H9 (cell line): ENCODE measurements around the gene MICB. TPM values are rescaled to one million over a fixed set of nuclear protein-coding genes. Genes with fewer than 3 reads are reported as not detected.

ENCODE experiments used
- DNase-seq: peaks from one replicate; pipeline ENCODE4 v3.0.0-alpha.2; 2017
- H2AFZ ChIP-seq: one replicate; pipeline ENCODE4 v1.6.1; 2013; ENCODE audit warnings: mild to moderate bottlenecking, low read length, control low read depth, moderate library complexity
- H2AK5ac ChIP-seq: 2 replicates; pipeline ENCODE4 v1.6.1; 2013; ENCODE audit warnings: low read length, control low read depth, mixed read lengths; ENCODE audit not compliant: insufficient read length
- H2BK120ac ChIP-seq: one replicate; pipeline ENCODE4 v1.6.1; 2013; ENCODE audit warnings: low read depth, mild to moderate bottlenecking, low read length, control low read depth, inconsistent platforms; ENCODE audit not compliant: poor library complexity, severe bottlenecking
- H2BK12ac ChIP-seq: 2 replicates; pipeline ENCODE4 v1.6.1; 2013; ENCODE audit warnings: low read length, control low read depth, mixed read lengths, low read depth; ENCODE audit not compliant: insufficient read length
- H2BK15ac ChIP-seq: 2 replicates; pipeline ENCODE4 v1.6.1; 2013; ENCODE audit warnings: low read depth, low read length, control low read depth
- H2BK20ac ChIP-seq: one replicate; pipeline ENCODE4 v1.6.1; 2013; ENCODE audit warnings: low read depth, mild to moderate bottlenecking, low read length, control low read depth, inconsistent platforms; ENCODE audit not compliant: poor library complexity, severe bottlenecking
- H2BK5ac ChIP-seq: 2 replicates; pipeline ENCODE4 v1.6.1; 2013; ENCODE audit warnings: low read length, control low read depth, mixed read lengths; ENCODE audit not compliant: insufficient read length
- H3K14ac ChIP-seq: 2 replicates; pipeline ENCODE4 v1.6.1; 2013; ENCODE audit warnings: low read length, control low read depth; ENCODE audit not compliant: insufficient read depth
- H3K18ac ChIP-seq: 2 replicates; pipeline ENCODE4 v1.6.1; 2013; ENCODE audit warnings: low read depth, mild to moderate bottlenecking, mixed read lengths, low read length, control low read depth; ENCODE audit not compliant: insufficient read length
- H3K23ac ChIP-seq: 2 replicates; pipeline ENCODE4 v1.6.1; 2013; ENCODE audit warnings: low read length, control low read depth, mixed read lengths, low read depth; ENCODE audit not compliant: insufficient read length
- H3K23me2 ChIP-seq: 2 replicates; pipeline ENCODE4 v1.6.1; 2013; ENCODE audit warnings: low read depth, mild to moderate bottlenecking, mixed read lengths, low read length, control low read depth; ENCODE audit not compliant: insufficient read length, poor library complexity, severe bottlenecking
- H3K27ac ChIP-seq: 2 replicates; pipeline ENCODE4 v1.5.1; 2013; ENCODE audit warnings: low read length, control low read depth, mixed read lengths, low read depth; ENCODE audit not compliant: insufficient read length
- H3K27me3 ChIP-seq: 2 replicates; pipeline ENCODE4 v1.6.1; 2013; ENCODE audit warnings: low read length, control low read depth, inconsistent platforms; ENCODE audit not compliant: insufficient read depth
- H3K4ac ChIP-seq: 2 replicates; pipeline ENCODE4 v1.6.1; 2013; ENCODE audit warnings: low read depth, mild to moderate bottlenecking, control low read depth, inconsistent platforms, low read length, moderate library complexity
- H3K4me1 ChIP-seq: 2 replicates; pipeline ENCODE4 v1.6.1; 2013; ENCODE audit warnings: low read length, control low read depth, inconsistent platforms; ENCODE audit not compliant: insufficient read depth
- H3K4me2 ChIP-seq: 2 replicates; pipeline ENCODE4 v1.6.1; 2013; ENCODE audit warnings: low read length, control low read depth, mixed read lengths; ENCODE audit not compliant: insufficient read length, insufficient read depth
- H3K56ac ChIP-seq: 2 replicates; pipeline ENCODE4 v1.6.1; 2013; ENCODE audit warnings: low read depth, mild to moderate bottlenecking, mixed read lengths, low read length, control low read depth; ENCODE audit not compliant: insufficient read length
- H3K79me1 ChIP-seq: 2 replicates; pipeline ENCODE4 v1.6.1; 2013; ENCODE audit warnings: low read depth, mild to moderate bottlenecking, moderate library complexity, low read length, control low read depth, inconsistent platforms; ENCODE audit not compliant: insufficient read depth, poor library complexity, severe bottlenecking
- H3K79me2 ChIP-seq: 2 replicates; pipeline ENCODE4 v1.6.1; 2013; ENCODE audit warnings: low read length, control low read depth, inconsistent platforms; ENCODE audit not compliant: insufficient read depth
- H3K9ac ChIP-seq: 2 replicates; pipeline ENCODE4 v1.6.1; 2013; ENCODE audit warnings: low read length, control low read depth, mixed read lengths; ENCODE audit not compliant: insufficient read length; ENCODE audit errors: extremely low read depth
- H3K9me3 ChIP-seq: one replicate; pipeline ENCODE4 v1.6.1; 2013; ENCODE audit warnings: low read depth, low read length, inconsistent platforms; ENCODE audit not compliant: control insufficient read depth
- H3T11ph ChIP-seq: one replicate; pipeline ENCODE4 v1.6.1; 2013; ENCODE audit warnings: mild to moderate bottlenecking, low read length, control low read depth, inconsistent platforms
- H4K20me1 ChIP-seq: one replicate; pipeline ENCODE4 v1.6.1; 2013; ENCODE audit not compliant: control insufficient read depth, insufficient read length, insufficient read depth
- H4K5ac ChIP-seq: 2 replicates; pipeline ENCODE4 v1.6.1; 2013; ENCODE audit warnings: low read depth, mild to moderate bottlenecking, mixed read lengths, low read length, control low read depth; ENCODE audit not compliant: insufficient read length
- H4K8ac ChIP-seq: replicated peaks from 2 replicates; pipeline ENCODE4 v1.6.1; 2013; ENCODE audit warnings: low read length, control low read depth, mixed read lengths, low read depth; ENCODE audit not compliant: insufficient read length
- H4K91ac ChIP-seq: 2 replicates; pipeline ENCODE4 v1.6.1; 2013; ENCODE audit warnings: low read depth, mild to moderate bottlenecking, moderate library complexity, mixed read lengths, low read length, control low read depth; ENCODE audit not compliant: insufficient read length
- H3K27ac Mint-ChIP-seq, 3 experiments: 2 replicates in 2 of 3; 3 replicates in 1 of 3; pipeline ENCODE4 v1.8.0; 2020 to 2021; ENCODE audit warnings: mixed read lengths in 3 of 3, mild to moderate bottlenecking in 1 of 3, moderate library complexity in 1 of 3
- H3K27me3 Mint-ChIP-seq: 2 replicates; pipeline ENCODE4 v1.8.0; 2021; ENCODE audit warnings: low read depth, mild to moderate bottlenecking, moderate library complexity, mixed read lengths
- H3K36me3 Mint-ChIP-seq, 3 experiments: 2 replicates in 2 of 3; 3 replicates in 1 of 3; pipeline ENCODE4 v1.8.0; 2020 to 2021; ENCODE audit warnings: low read depth in 3 of 3, mixed read lengths in 3 of 3; ENCODE audit not compliant: insufficient read depth in 1 of 3
- H3K4me1 Mint-ChIP-seq, 2 experiments: 2 replicates each; pipeline ENCODE4 v1.8.0; 2020; ENCODE audit warnings: mixed read lengths in 2 of 2
- H3K4me3 Mint-ChIP-seq, 2 experiments: 2 replicates in 1 of 2; 3 replicates in 1 of 2; pipeline ENCODE4 v1.8.0; 2020 to 2021; ENCODE audit warnings: mild to moderate bottlenecking in 2 of 2, mixed read lengths in 2 of 2, moderate library complexity in 1 of 2
- H3K9me3 Mint-ChIP-seq, 2 experiments: 2 replicates in 1 of 2; 3 replicates in 1 of 2; pipeline ENCODE4 v1.8.0; 2020; ENCODE audit warnings: mild to moderate bottlenecking in 2 of 2, mixed read lengths in 2 of 2, moderate library complexity in 1 of 2
- WGBS: extraction: QIAGEN DNeasy Blood & Tissue Kit; methylation state at CpG from one replicate; pipeline ENCODE4 v1.1.7; 2013; ENCODE audit warnings: missing lambda C conversion rate, low lambda C conversion rate, mixed read lengths; ENCODE audit not compliant: insufficient read length; ENCODE audit errors: extremely low coverage; 5-methylcytosine and 5-hydroxymethylcytosine counted together
- total RNA-seq: library from RNA; stranded (reverse); gene quantifications from 2 replicates; pipeline ENCODE4 v1.2.1, GENCODE V29; 2021
- TF ChIP-seq, protein P1 (sequence below): fragments of 200-600 bp; sonication (generic); conservative IDR thresholded peaks from 3 replicates; pipeline ENCODE4 v1.8.0; 2021; ENCODE audit warnings: antibody characterized with exemption, mild to moderate bottlenecking

MICB gene
- total RNA-seq, 1 experiment from 2014 or later: 6.2 TPM

- Histone ChIP-seq H3K4me1 (peaks cover 6% of the 10 kb centered on the region; the same call in 1 of the 2 replicates), H3T11ph (no peak overlapping the region), H4K5ac (no peak overlapping the region), H3K23ac (no peak overlapping the region), H4K8ac (no peak overlapping the region), H3K4me2 (no peak overlapping the region), H2BK15ac (no peak overlapping the region), H2BK120ac (no peak overlapping the region), H4K20me1 (no peaks in the 10 kb centered on the region), H3K79me2 (no peaks in the 10 kb centered on the region), H3K9me3 (no peaks in the 10 kb centered on the region), H3K27me3 (no peaks in the 10 kb centered on the region), H2AK5ac (no peak overlapping the region), H3K18ac (no peak overlapping the region), H3K23me2 (no peaks in the 10 kb centered on the region), H4K91ac (no peak overlapping the region), H2AFZ (no peak overlapping the region), H3K56ac (no peak overlapping the region), H2BK12ac (no peak overlapping the region), H3K27ac (no peak overlapping the region), H2BK20ac (no peak overlapping the region), H3K14ac (no peak overlapping the region), H2BK5ac (no peak overlapping the region), H3K4ac (no peak overlapping the region), H3K9ac (no peak overlapping the region), H3K79me1 (no peaks in the 10 kb centered on the region)
- Mint-ChIP-seq H3K36me3 (peaks cover 0 to 3% (median 0%) of the 10 kb centered on the region in 3 experiments; a peak in 1 of 7 replicates), H3K27ac (no peak overlapping the region), H3K27me3 (peaks cover 23% of the 10 kb centered on the region), H3K4me3 (no peak overlapping the region; a peak in 1 of 5 replicates), H3K4me1 (peaks cover 12 to 19% of the 10 kb centered on the region in 2 experiments), H3K9me3 (no peaks in the 10 kb centered on the region)
- TF ChIP-seq, protein P1, sequence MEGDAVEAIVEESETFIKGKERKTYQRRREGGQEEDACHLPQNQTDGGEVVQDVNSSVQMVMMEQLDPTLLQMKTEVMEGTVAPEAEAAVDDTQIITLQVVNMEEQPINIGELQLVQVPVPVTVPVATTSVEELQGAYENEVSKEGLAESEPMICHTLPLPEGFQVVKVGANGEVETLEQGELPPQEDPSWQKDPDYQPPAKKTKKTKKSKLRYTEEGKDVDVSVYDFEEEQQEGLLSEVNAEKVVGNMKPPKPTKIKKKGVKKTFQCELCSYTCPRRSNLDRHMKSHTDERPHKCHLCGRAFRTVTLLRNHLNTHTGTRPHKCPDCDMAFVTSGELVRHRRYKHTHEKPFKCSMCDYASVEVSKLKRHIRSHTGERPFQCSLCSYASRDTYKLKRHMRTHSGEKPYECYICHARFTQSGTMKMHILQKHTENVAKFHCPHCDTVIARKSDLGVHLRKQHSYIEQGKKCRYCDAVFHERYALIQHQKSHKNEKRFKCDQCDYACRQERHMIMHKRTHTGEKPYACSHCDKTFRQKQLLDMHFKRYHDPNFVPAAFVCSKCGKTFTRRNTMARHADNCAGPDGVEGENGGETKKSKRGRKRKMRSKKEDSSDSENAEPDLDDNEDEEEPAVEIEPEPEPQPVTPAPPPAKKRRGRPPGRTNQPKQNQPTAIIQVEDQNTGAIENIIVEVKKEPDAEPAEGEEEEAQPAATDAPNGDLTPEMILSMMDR: no peak
- WGBS: no CpG with 5 or more reads among the region's 7 CpGs
- DNase-seq: no peak
Observed at GRCh38 chr6:31464252-31465184, 33.4 kb upstream of the MICB start.
